ENCODE data around the gene ARMC7.
"Not testable (repeated sequence)": the region's sequence is repeated elsewhere in the genome, so short reads cannot be mapped to it uniquely, and the experiment has no call there.

- TF ChIP-seq CTCF, POLR2A (IDR thresholded peaks at IDR 0.05): not testable (repeated sequence)
Measured at GRCh38 chr17:75071478-75072271, 38.1 kb upstream of the ARMC7 start.

All from body of pancreas (tissue), 4 donors.